ENCODE data around the gene TBC1D22A. TPM values are rescaled to one million over a fixed set of nuclear protein-coding genes. Genes with fewer than 3 reads are reported as not detected.

The TBC1D22A gene
- total and polyA plus RNA-seq, 2 donors from 2014 or later = 24.6 to 39.4 TPM

DNA sequence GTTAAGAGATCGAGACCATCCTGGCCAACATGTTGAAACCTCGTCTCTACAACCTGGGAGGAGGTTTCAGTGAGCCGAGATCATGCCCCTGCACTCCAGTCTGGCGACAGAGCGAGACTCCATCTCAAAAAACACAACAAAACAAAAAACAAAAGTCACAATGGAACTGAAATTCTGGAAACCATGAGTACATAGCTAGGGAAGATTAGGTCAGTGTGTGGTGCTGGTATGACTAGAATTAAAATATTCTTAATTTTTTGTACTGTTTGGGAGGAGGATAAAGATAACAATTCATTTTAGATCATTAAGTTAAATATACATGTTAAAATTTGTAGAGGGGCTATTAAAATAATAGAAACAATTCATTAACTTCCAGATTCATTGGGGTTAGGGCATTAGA lies 344.4 kb downstream of the TBC1D22A start:
- Histone ChIP-seq H3K27ac (ENCODE audit: low read depth in 2 of 2, low read length in 2 of 2) (no peak overlapping the region), H3K4me1 (ENCODE audit: control insufficient read depth in 2 of 3, insufficient read depth in 2 of 3, low read depth in 1 of 3, low read length in 3 of 3) (peaks cover 0 to 17% (median 7%) of the 10 kb centered on the region in 3 donors), H3K9me3 (ENCODE audit: control insufficient read depth in 2 of 3, insufficient read depth in 1 of 3, low read length in 3 of 3) (no peaks in the 10 kb centered on the region), H3K4me3 (ENCODE audit: low read length in 3 of 3) (no peak overlapping the region), H3K36me3 (ENCODE audit: control insufficient read depth in 2 of 3, insufficient read depth in 3 of 3, low read length in 3 of 3) (no peaks in the 10 kb centered on the region), H3K9ac (ENCODE audit: low read length in 3 of 3) (no peak overlapping the region), H3K27me3 (ENCODE audit: control insufficient read depth, insufficient read depth, low read length) (no peaks in the 10 kb centered on the region)
- intact Hi-C loops (cut with DNase I) = no loop called here
- TF ChIP-seq, protein P1, sequence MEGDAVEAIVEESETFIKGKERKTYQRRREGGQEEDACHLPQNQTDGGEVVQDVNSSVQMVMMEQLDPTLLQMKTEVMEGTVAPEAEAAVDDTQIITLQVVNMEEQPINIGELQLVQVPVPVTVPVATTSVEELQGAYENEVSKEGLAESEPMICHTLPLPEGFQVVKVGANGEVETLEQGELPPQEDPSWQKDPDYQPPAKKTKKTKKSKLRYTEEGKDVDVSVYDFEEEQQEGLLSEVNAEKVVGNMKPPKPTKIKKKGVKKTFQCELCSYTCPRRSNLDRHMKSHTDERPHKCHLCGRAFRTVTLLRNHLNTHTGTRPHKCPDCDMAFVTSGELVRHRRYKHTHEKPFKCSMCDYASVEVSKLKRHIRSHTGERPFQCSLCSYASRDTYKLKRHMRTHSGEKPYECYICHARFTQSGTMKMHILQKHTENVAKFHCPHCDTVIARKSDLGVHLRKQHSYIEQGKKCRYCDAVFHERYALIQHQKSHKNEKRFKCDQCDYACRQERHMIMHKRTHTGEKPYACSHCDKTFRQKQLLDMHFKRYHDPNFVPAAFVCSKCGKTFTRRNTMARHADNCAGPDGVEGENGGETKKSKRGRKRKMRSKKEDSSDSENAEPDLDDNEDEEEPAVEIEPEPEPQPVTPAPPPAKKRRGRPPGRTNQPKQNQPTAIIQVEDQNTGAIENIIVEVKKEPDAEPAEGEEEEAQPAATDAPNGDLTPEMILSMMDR (IDR thresholded peaks at IDR 0.05; ENCODE audit: borderline replicate concordance, extremely low read depth, insufficient read depth) = no peak
- DNase-seq (no peak), FAIRE-seq (no peak)

DNA sequence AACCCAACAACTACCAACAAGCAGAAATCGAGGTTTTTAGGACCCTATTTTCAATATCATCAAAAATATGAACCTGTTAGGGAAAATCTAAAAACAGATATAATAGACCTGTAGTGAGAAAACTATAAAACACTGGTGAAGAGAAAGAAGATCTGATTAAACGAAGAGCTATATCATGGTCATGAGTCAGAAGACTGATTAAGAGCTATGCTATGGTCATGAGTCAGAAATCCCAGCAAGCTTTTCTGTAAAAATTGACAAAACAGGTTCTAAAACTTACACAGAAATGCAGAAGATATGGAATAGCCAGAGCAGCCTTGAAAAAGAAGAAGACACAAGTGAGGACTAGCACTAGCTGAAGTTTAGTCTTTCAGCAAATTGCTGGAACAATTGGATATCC lies 345.0 kb downstream of the TBC1D22A start:
- H3K36me3 ChIP-seq (ENCODE audit: control insufficient read depth in 2 of 3, insufficient read depth in 3 of 3, low read length in 3 of 3) = no peaks in the 10 kb centered on the region
- FAIRE-seq (no peak), DNase-seq (no peak)
- H3K27me3 ChIP-seq (ENCODE audit: control insufficient read depth, insufficient read depth, low read length) = no peaks in the 10 kb centered on the region
- TF ChIP-seq, protein P1 (IDR thresholded peaks at IDR 0.05; ENCODE audit: borderline replicate concordance, extremely low read depth, insufficient read depth) = no peak
- H3K27ac ChIP-seq (ENCODE audit: low read depth in 2 of 2, low read length in 2 of 2) = no peak overlapping the region
- no peaks in the 10 kb centered on the region for H3K9me3 ChIP-seq (ENCODE audit: control insufficient read depth in 2 of 3, insufficient read depth in 1 of 3, low read length in 3 of 3)
- no peak overlapping the region for H3K4me3 ChIP-seq (ENCODE audit: low read length in 3 of 3)
- no peak overlapping the region for H3K9ac ChIP-seq (ENCODE audit: low read length in 3 of 3)
- intact Hi-C loops (cut with DNase I) = no loop called here
- peaks cover 0 to 11% (median 2%) of the 10 kb centered on the region in 3 donors for H3K4me1 ChIP-seq (ENCODE audit: control insufficient read depth in 2 of 3, insufficient read depth in 2 of 3, low read depth in 1 of 3, low read length in 3 of 3)

DNA sequence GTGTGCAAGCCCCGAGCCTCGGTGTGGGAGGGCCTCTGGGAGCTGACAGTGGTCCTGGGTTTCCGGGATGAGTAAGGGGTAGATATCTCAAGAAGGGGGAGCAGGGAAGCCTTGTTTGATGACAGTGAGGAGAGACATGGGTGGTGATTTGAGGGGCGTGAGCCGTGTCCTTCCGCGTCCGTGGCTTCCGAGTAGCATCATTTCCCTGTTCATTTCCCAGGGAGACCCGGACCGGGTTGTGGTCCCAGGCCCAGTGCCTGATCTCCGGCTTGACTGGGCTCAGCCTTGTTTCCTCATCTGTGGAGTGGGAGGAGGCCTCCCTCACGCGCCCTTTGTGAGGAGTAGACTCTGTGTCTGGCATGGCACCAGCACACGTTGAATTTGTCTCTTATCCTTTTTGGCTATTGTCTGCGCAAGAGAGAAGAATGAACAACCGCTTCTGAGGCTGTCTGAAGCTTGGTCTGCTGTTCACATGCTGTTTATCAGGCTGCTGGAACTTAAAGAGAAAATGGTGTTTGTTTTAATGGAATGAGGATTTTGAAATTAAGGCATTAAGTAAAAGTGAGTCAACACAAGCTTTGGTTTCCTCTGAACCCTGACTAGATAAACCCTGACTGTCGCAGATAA lies 348.5 kb downstream of the TBC1D22A start:
- intact Hi-C loops (cut with DNase I) = no loop called here
- no peaks in the 10 kb centered on the region for H3K36me3 ChIP-seq (ENCODE audit: control insufficient read depth in 2 of 3, insufficient read depth in 3 of 3, low read length in 3 of 3)
- H3K9ac ChIP-seq (ENCODE audit: low read length in 3 of 3) = no peak overlapping the region
- no peak for DNase-seq
- TF ChIP-seq, protein P1 (IDR thresholded peaks at IDR 0.05; ENCODE audit: borderline replicate concordance, extremely low read depth, insufficient read depth) = no peak
- no peaks in the 10 kb centered on the region for H3K4me1 ChIP-seq (ENCODE audit: control insufficient read depth in 2 of 3, insufficient read depth in 2 of 3, low read depth in 1 of 3, low read length in 3 of 3)
- H3K27ac ChIP-seq (ENCODE audit: low read depth in 2 of 2, low read length in 2 of 2) = no peak overlapping the region
- no peaks in the 10 kb centered on the region for H3K27me3 ChIP-seq (ENCODE audit: control insufficient read depth, insufficient read depth, low read length)
- H3K4me3 ChIP-seq (ENCODE audit: low read length in 3 of 3) = no peak overlapping the region
- H3K9me3 ChIP-seq (ENCODE audit: control insufficient read depth in 2 of 3, insufficient read depth in 1 of 3, low read length in 3 of 3) = no peaks in the 10 kb centered on the region
- no peak for FAIRE-seq
